ENCODE data around the gene OR2A7.
"Not testable (repeated sequence)": the region's sequence is repeated elsewhere in the genome, so short reads cannot be mapped to it uniquely, and the experiment has no call there.

The OR2A7 gene

GRCh38 chr7:144218581-144218980, 46.0 kb downstream of the OR2A7 start:
- H3K9me3 ChIP-seq (ENCODE audit: control insufficient read depth, low read depth, low read length); H3K9ac ChIP-seq (ENCODE audit: low read length); H3K36me3 ChIP-seq (ENCODE audit: control insufficient read depth, low read depth, low read length); H3K4me1 ChIP-seq (ENCODE audit: control insufficient read depth, low read depth, low read length); H3K4me3 ChIP-seq (ENCODE audit: low read length); H3K27me3 ChIP-seq (ENCODE audit: control insufficient read depth, insufficient read depth, low read length); H3K27ac ChIP-seq (ENCODE audit: low read length): not testable (repeated sequence)

GRCh38 chr7:144217200-144217599, 47.4 kb downstream of the OR2A7 start:
- not testable (repeated sequence) for H3K9me3 ChIP-seq (ENCODE audit: control insufficient read depth, low read depth, low read length); H3K27ac ChIP-seq (ENCODE audit: low read length); H3K36me3 ChIP-seq (ENCODE audit: control insufficient read depth, low read depth, low read length); H3K4me1 ChIP-seq (ENCODE audit: control insufficient read depth, low read depth, low read length); H3K27me3 ChIP-seq (ENCODE audit: control insufficient read depth, insufficient read depth, low read length); H3K4me3 ChIP-seq (ENCODE audit: low read length); H3K9ac ChIP-seq (ENCODE audit: low read length)

Measured in iPS-18a (cell line).